Testis (tissue), 3 donors: ENCODE data around the gene SH3TC1. TPM values are rescaled to one million over a fixed set of nuclear protein-coding genes. Genes with fewer than 3 reads are reported as not detected.

Experiments used
- DNase-seq: peaks from one replicate; pipeline ENCODE4 v3.0.0-alpha.2; 2019
- H3K27ac ChIP-seq, 2 donors: fragments of 200-600 bp; sonication (generic); one replicate each; pipeline ENCODE4 v1.5.1; 2019
- H3K27me3 ChIP-seq: fragments of 200-600 bp; sonication (generic); one replicate; pipeline ENCODE4 v1.5.1; 2019
- H3K36me3 ChIP-seq: fragments of 200-600 bp; sonication (generic); one replicate; pipeline ENCODE4 v1.5.1; 2017; ENCODE audit warnings: low read depth; ENCODE audit errors: missing control alignments
- H3K4me1 ChIP-seq: fragments of 200-600 bp; sonication (generic); one replicate; pipeline ENCODE4 v1.5.1; 2019
- H3K4me3 ChIP-seq, 2 donors: fragments of 200-600 bp; sonication (generic); one replicate each; pipeline ENCODE4 v1.5.1; 2017 to 2019
- H3K9me3 ChIP-seq: fragments of 200-600 bp; sonication (generic); one replicate; pipeline ENCODE4 v1.5.1; 2017
- CTCF ChIP-seq, 3 experiments: fragments of 450-650 bp in 2 of 3; fragments of 200-600 bp in 1 of 3; sonication (generic) in 1 of 3; IDR thresholded peaks; one replicate each; pipeline ENCODE4 v1.5.1; 2016 to 2019; ENCODE audit warnings: antibody characterized with exemption in 3 of 3, mild to moderate bottlenecking in 2 of 3, moderate library complexity in 1 of 3
- POLR2A ChIP-seq: fragments of 450-650 bp; IDR thresholded peaks from one replicate; pipeline ENCODE4 v1.6.1; 2017; ENCODE audit warnings: antibody characterized with exemption, mild to moderate bottlenecking, moderate library complexity
- WGBS, 2 donors: methylation state at CpG; one replicate each; pipeline ENCODE4 v1.1.5; 2018; 5-methylcytosine and 5-hydroxymethylcytosine counted together
- intact Hi-C: fragments of 100-400 bp; cut with DNase I; formaldehyde crosslinking; loops from one replicate; pipeline ENCODE4 v1.15.1; 2023; ENCODE audit warnings: low total_unique reads
- polyA plus RNA-seq: library from polyadenylated mRNA; stranded (reverse); fragments of 350-450 nt; fragmentation: Illumina TruSeq; extraction: RNeasy Lipid Tissue Mini Kit (QIAGEN cat#74804); gene quantifications from one replicate; pipeline ENCODE4 v1.2.3, GENCODE V29; 2014; ENCODE audit warnings: low read depth, low replicate concordance; ENCODE audit not compliant: insufficient read depth
- total RNA-seq, 2 donors: library from RNA; depleted of rRNA; stranded (reverse); fragments of >200 nt; gene quantifications; one replicate each; pipeline ENCODE4 v1.2.3, GENCODE V29; 2016

The SH3TC1 gene
- total and polyA plus RNA-seq, 3 donors from 2014 or later = 3.2 to 12.6 (median 4.0) TPM

- DNase-seq = no peak
- no peak overlapping the region for H3K27ac ChIP-seq
- TF ChIP-seq POLR2A (no peak), CTCF (IDR thresholded peaks at IDR 0.05) (no peak)
- no peak overlapping the region for H3K4me3 ChIP-seq
- intact Hi-C loops = no loop called here
- no peaks in the 10 kb centered on the region for H3K27me3 ChIP-seq
- WGBS, 2 donors = 94 to 98% methylated on average over 12 of the region's 12 CpGs
- no peaks in the 10 kb centered on the region for H3K9me3 ChIP-seq
- no peaks in the 10 kb centered on the region for H3K4me1 ChIP-seq
- H3K36me3 ChIP-seq = no peaks in the 10 kb centered on the region
Measured at GRCh38 chr4:8208565-8208964, 9.5 kb downstream of the SH3TC1 start.

- no peak for TF ChIP-seq POLR2A
- TF ChIP-seq CTCF (IDR thresholded peaks at IDR 0.05) = no peak
- no peak for DNase-seq
- Histone ChIP-seq H3K27ac (no peak overlapping the region), H3K9me3 (no peaks in the 10 kb centered on the region), H3K4me1 (no peaks in the 10 kb centered on the region), H3K36me3 (no peaks in the 10 kb centered on the region), H3K4me3 (no peak overlapping the region), H3K27me3 (no peaks in the 10 kb centered on the region)
- intact Hi-C loops = no loop called here
- 92 to 97% methylated on average over 13 to 21 of the region's 21 CpGs for WGBS, 2 donors
Measured at GRCh38 chr4:8209181-8209874, 10.2 kb downstream of the SH3TC1 start.

GRCh38 chr4:8210010-8210409 is 10.9 kb downstream of the SH3TC1 start:
- no peaks in the 10 kb centered on the region for H3K36me3 ChIP-seq
- H3K4me1 ChIP-seq = no peaks in the 10 kb centered on the region
- H3K27ac ChIP-seq = no peak overlapping the region
- no peaks in the 10 kb centered on the region for H3K9me3 ChIP-seq
- H3K27me3 ChIP-seq = no peaks in the 10 kb centered on the region
- no peak overlapping the region for H3K4me3 ChIP-seq
- intact Hi-C loops = no loop called here
- 89% methylated on average over 12 of the region's 12 CpGs for WGBS, 2 donors
- no peak for DNase-seq
- TF ChIP-seq CTCF (IDR thresholded peaks at IDR 0.05) (no peak), POLR2A (no peak)

- no peak for DNase-seq
- Histone ChIP-seq H3K36me3 (no peaks in the 10 kb centered on the region), H3K27ac (no peak overlapping the region), H3K9me3 (no peaks in the 10 kb centered on the region), H3K27me3 (no peaks in the 10 kb centered on the region), H3K4me1 (no peaks in the 10 kb centered on the region), H3K4me3 (no peak overlapping the region)
- TF ChIP-seq POLR2A (no peak), CTCF (IDR thresholded peaks at IDR 0.05) (no peak)
- WGBS, 2 donors = 86 to 94% methylated on average over 5 of the region's 5 CpGs
- intact Hi-C loops = no loop called here
Measured at GRCh38 chr4:8210616-8211015, 11.5 kb downstream of the SH3TC1 start.

GRCh38 chr4:8211251-8211650 is 12.2 kb downstream of the SH3TC1 start:
- Histone ChIP-seq H3K36me3 (no peaks in the 10 kb centered on the region), H3K4me3 (no peak overlapping the region), H3K27ac (no peak overlapping the region), H3K9me3 (no peaks in the 10 kb centered on the region), H3K27me3 (no peaks in the 10 kb centered on the region), H3K4me1 (no peaks in the 10 kb centered on the region)
- intact Hi-C loops = no loop called here
- TF ChIP-seq CTCF (IDR thresholded peaks at IDR 0.05) (no peak), POLR2A (no peak)
- no peak for DNase-seq
- 65% methylated on average over 3 to 4 of the region's 8 CpGs for WGBS, 2 donors
